CD4-positive, alpha-beta T cell treated with Interleukin-2 at 100 ng/mL for 4 hours (primary cell): ENCODE measurements around the gene GATA1.
A peak's percentile ranks its signal among the peaks of the same experiment; 100 is the strongest.
"Not testable (repeated sequence)": the region's sequence is repeated elsewhere in the genome, so short reads cannot be mapped to it uniquely, and the experiment has no call there.

ENCODE experiments used
- DNase-seq: peaks from one replicate; pipeline ENCODE4 v3.0.0-alpha.2; 2020; ENCODE audit warnings: low spot score

Gene GATA1

GRCh38 chrX:48815266-48815665 is 28.9 kb downstream of the GATA1 start:
- DNase-seq = no peak

DNA sequence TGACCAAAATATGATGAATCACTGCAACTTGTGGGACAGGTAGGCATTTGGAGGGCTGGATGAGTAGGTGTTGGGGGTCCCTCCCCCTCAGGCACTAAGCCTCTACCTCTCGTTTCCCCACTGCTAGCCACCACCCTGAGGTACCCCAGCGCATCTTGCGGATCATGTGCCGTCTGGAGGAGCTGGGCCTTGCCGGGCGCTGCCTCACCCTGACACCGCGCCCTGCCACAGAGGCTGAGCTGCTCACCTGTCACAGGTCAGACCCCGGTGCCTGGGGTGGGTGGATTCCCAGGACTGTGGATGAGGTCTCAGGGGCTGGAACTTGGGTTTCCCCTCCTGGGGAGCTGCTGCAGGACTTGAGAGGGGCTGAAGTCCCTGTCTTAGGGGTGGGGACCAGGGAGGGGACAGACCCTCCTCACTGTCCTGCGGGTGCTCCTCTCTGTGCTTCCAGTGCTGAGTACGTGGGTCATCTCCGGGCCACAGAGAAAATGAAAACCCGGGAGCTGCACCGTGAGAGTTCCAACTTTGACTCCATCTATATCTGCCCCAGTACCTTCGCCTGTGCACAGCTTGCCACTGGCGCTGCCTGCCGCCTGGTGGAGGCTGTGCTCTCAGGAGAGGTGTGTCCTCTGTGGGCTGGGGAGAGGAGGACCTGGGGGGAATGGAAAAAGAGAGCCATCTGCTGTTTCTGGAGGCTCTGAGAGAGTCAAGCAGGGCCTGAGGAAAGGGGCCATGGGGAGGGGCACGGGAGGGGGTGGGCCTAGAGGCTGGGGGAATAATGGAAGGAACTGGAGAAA is 29.8 kb downstream of the GATA1 start:
- DNase-seq = no peak

DNA sequence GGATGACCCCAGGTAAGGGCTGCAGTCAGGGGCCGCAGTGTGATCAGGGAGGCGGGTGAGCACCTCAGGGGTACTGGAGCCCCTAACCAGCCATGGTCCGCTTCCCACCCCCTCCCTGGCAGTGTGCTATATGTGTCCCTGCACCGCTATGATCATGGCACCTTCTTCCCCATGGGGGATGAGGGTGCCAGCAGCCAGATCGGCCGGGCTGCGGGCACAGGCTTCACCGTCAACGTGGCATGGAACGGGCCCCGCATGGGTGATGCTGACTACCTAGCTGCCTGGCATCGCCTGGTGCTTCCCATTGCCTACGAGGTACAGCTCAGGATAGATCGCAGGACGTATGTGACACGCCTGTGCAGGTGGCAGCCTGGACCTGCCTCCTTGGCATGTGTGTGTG is 31.7 kb downstream of the GATA1 start:
- no peak for DNase-seq

- no peak for DNase-seq
Observed at GRCh38 chrX:48818866-48819265, 32.5 kb downstream of the GATA1 start.

DNA sequence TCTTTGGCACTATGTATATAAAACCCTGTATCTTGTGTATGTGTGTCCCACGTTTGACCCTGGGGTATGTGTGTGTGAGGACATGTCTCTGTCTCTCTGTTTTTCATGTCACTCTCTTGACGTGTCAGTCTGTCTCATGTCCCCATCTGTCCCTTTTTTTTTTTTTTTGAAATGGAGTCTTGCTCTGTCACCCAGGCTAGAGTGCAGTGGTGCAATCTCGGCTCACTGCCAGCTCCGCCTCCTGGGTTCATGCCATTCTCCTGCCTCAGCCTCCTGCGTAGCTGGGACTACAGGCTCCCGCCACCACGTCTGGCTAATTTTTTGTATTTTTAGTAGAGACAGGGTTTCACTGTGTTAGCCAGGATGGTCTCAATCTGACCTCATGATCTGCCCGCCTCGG is 33.0 kb downstream of the GATA1 start:
- DNase-seq = not testable (repeated sequence)

DNA sequence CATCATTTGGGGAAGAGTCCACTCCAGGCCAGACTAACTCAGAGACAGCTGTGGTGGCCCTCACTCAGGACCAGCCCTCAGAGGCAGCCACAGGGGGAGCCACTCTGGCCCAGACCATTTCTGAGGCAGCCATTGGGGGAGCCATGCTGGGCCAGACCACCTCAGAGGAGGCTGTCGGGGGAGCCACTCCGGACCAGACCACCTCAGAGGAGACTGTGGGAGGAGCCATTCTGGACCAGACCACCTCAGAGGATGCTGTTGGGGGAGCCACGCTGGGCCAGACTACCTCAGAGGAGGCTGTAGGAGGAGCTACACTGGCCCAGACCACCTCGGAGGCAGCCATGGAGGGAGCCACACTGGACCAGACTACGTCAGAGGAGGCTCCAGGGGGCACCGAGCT is 36.7 kb downstream of the GATA1 start:
- no peak for DNase-seq

GRCh38 chrX:48824066-48824465 is 37.7 kb downstream of the GATA1 start:
- DNase-seq = no peak

GRCh38 chrX:48826135-48826875 is 39.9 kb downstream of the GATA1 start, which contains the start of gene ERAS:
ERAS (plus strand) TSS chrX:48826513; CDS start chrX:48829124, 2,611 bp downstream.
- peak; percentile 6 for DNase-seq

DNA sequence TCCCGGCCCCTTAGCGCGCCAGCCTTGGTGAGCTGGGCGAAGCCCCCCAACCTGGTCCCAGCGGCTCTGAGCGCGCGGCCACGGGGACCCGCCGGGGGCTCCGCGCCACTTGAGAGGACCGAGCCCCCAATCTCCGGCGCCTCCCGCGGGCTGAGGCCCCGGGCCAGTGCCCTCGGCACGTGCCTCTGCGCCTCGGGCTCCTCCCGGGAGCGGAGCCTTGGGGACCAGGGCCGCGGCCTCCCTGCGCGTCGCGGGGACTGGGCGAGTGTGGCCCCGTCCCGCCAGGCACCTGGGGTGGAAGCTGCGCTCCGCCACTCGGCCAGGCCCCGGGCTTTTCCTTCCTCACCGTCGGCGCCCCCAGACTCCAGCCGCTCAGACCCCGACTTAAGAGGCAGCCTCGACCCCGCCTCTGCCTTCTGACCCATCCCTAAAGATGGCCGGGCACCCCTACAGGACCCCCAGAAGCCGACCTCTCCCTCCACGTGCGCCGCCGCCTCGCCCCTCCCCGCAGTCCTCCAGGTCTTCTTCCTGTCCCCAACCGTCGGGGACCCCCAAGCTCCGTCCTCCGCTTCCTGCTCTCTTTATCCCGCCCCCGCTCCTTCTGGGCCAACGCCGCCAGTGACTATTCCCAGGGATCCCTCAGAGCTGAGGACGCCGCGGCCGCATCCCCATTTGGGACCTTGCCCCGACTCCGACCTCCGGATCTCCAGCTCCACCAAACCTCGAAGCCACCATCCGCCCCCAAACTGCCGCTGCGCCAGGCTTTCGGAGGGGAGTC is 40.7 kb downstream of the GATA1 start:
- DNase-seq = no peak

GRCh38 chrX:48827654-48827968 is 41.2 kb downstream of the GATA1 start:
- DNase-seq = no peak

GRCh38 chrX:48829016-48829735 is 42.8 kb downstream of the GATA1 start:
- DNase-seq = no peak

- DNase-seq = no peak
Observed at GRCh38 chrX:48831136-48831908, 44.9 kb downstream of the GATA1 start.

- no peak for DNase-seq
Observed at GRCh38 chrX:48831909-48832291, 45.5 kb downstream of the GATA1 start.

- DNase-seq = no peak
Observed at GRCh38 chrX:48833542-48834138, 47.2 kb downstream of the GATA1 start.

- no peak for DNase-seq
Observed at GRCh38 chrX:48834383-48834709, 48.0 kb downstream of the GATA1 start.

- peak; percentile 60 for DNase-seq
Observed at GRCh38 chrX:48835524-48836329, 49.3 kb downstream of the GATA1 start, which contains the start of gene PCSK1N. PCSK1N (minus strand) TSS chrX:48835610; CDS start chrX:48835532, 78 bp downstream.

GRCh38 chrX:48839686-48840085 is 53.3 kb downstream of the GATA1 start:
- no peak for DNase-seq
